ENCODE measurements around the gene PCBD2.
A peak's percentile ranks its signal among the peaks of the same experiment; 100 is the strongest.

Gene PCBD2

GRCh38 chr5:134957920-134958608 is 53.1 kb downstream of the PCBD2 start:
- peaks cover 23% of the 10 kb centered on the region for H3K36me3 Mint-ChIP-seq
- CTCF ChIA-PET, result no interaction called here
- H3K4me3 Mint-ChIP-seq, result no peak overlapping the region
- H3K27me3 Mint-ChIP-seq, result no peaks in the 10 kb centered on the region
- H3K27ac Mint-ChIP-seq, result no peak overlapping the region
- H3K9me3 Mint-ChIP-seq, result peaks cover 10% of the 10 kb centered on the region
- peaks cover 5% of the 10 kb centered on the region for H3K4me1 Mint-ChIP-seq
- no peak for DNase-seq

- Mint-ChIP-seq H3K4me3 (no peak overlapping the region), H3K9me3 (peaks cover 8% of the 10 kb centered on the region), H3K27me3 (no peaks in the 10 kb centered on the region), H3K27ac (no peak overlapping the region), H3K4me1 (peaks cover 10% of the 10 kb centered on the region), H3K36me3 (peaks cover 23% of the 10 kb centered on the region)
- no peak for DNase-seq
- CTCF ChIA-PET, result interaction anchor here (1.0 kb wide), 1 partner anchor 41 kb away, joined by 3 read pairs; no protein-coding TSS in a partner anchor
These were observed 53.8 kb downstream of the PCBD2 start for GRCh38 chr5:134958755-134959154.

GRCh38 chr5:134963098-134963497 is 58.2 kb downstream of the PCBD2 start:
- CTCF ChIA-PET, result interaction anchor here (0.6 kb wide), 1 partner anchor 241 kb away, joined by 3 read pairs; no protein-coding TSS in a partner anchor
- H3K4me3 Mint-ChIP-seq, result no peak overlapping the region
- no peak overlapping the region for H3K27ac Mint-ChIP-seq
- H3K36me3 Mint-ChIP-seq, result peaks cover 32% of the 10 kb centered on the region
- no peak for DNase-seq
- H3K4me1 Mint-ChIP-seq, result peaks cover 36% of the 10 kb centered on the region
- H3K27me3 Mint-ChIP-seq, result no peaks in the 10 kb centered on the region
- no peaks in the 10 kb centered on the region for H3K9me3 Mint-ChIP-seq

GRCh38 chr5:134964359-134965270 is 59.7 kb downstream of the PCBD2 start:
- Mint-ChIP-seq H3K4me3 (peak overlapping the region; percentile 1), H3K36me3 (peaks cover 36% of the 10 kb centered on the region), H3K9me3 (no peaks in the 10 kb centered on the region), H3K27me3 (no peaks in the 10 kb centered on the region), H3K4me1 (peaks cover 36% of the 10 kb centered on the region), H3K27ac (peak overlapping the region; percentile 86)
- peak; percentile 35 for DNase-seq
- CTCF ChIA-PET, result interaction anchor here (1.0 to 1.3 kb wide), 3 partner anchors 47 to 111 kb away, joined by 3 to 6 read pairs (median 4); partner anchors contain the start of gene PCBD2

DNA sequence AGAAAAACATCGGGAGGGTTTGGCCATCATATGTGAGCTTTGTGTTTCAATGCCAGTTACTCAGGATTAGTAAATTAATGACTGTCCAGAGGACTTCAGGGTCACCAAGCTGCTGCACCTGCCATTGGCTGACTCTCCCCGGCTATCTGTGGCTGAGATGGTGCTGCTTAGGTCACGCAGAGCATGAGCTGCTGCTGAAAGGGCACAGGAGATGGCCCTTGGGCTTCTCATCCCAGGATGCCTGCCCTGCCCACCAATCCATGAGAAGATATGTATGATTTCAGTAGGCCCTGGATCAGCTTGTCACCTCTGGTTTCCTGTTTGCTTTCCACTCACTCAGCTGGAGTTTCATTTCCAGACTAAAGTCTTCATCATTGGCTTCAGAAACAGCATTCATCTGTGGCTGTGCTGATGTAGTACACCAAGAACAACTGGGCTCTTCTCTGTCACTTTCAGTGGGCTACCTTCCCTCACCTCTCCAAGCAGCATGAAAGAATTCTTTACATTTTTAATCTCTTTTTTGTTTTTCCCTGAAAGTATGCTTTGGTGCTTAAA is 60.4 kb downstream of the PCBD2 start:
- CTCF ChIA-PET, result interaction anchor here (1.0 to 1.3 kb wide), 2 partner anchors 48 to 112 kb away, joined by 3 to 6 read pairs; no protein-coding TSS in a partner anchor
- Mint-ChIP-seq H3K27me3 (no peaks in the 10 kb centered on the region), H3K9me3 (no peaks in the 10 kb centered on the region), H3K4me1 (peaks cover 36% of the 10 kb centered on the region), H3K27ac (peak overlapping the region; percentile 86), H3K36me3 (peaks cover 33% of the 10 kb centered on the region), H3K4me3 (no peak overlapping the region)
- DNase-seq, result no peak

GRCh38 chr5:134967607-134968006 is 62.7 kb downstream of the PCBD2 start, which contains the start of gene CATSPER3:
CATSPER3 (plus strand) TSS chr5:134967907; CDS start chr5:134967992, 85 bp downstream.
- DNase-seq, result no peak
- H3K36me3 Mint-ChIP-seq, result peaks cover 22% of the 10 kb centered on the region
- no peak within 1 kb of the TSS for H3K27ac Mint-ChIP-seq
- H3K9me3 Mint-ChIP-seq, result no peaks in the 10 kb centered on the region
- H3K4me1 Mint-ChIP-seq, result peaks cover 35% of the 10 kb centered on the region
- no peaks in the 10 kb centered on the region for H3K27me3 Mint-ChIP-seq
- CTCF ChIA-PET, result no interaction called here
- no peak within 1 kb of the TSS for H3K4me3 Mint-ChIP-seq

GRCh38 chr5:134968055-134968454 is 63.1 kb downstream of the PCBD2 start:
- peaks cover 20% of the 10 kb centered on the region for H3K36me3 Mint-ChIP-seq
- H3K27me3 Mint-ChIP-seq, result no peaks in the 10 kb centered on the region
- DNase-seq, result no peak
- H3K27ac Mint-ChIP-seq, result no peak overlapping the region
- CTCF ChIA-PET, result no interaction called here
- no peaks in the 10 kb centered on the region for H3K9me3 Mint-ChIP-seq
- H3K4me3 Mint-ChIP-seq, result no peak overlapping the region
- H3K4me1 Mint-ChIP-seq, result peaks cover 30% of the 10 kb centered on the region

DNA sequence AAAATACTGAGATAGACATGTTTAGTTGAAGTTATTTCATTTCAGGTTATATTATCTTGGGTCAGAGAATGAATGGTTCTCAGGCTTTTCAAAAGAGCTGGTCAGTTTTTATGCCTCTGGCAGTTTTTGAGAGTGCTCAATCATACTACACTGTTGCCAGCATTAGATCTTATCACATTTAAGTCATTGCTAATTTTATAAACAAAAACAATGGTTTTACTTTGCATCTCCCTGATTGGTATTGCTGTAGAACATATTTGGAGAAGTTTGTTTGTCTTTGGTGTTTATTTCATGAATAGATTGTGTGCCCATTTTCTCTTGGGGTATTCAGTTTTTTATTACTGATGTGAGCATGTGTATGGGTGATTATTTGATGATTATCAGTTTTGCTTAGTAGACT is 64.2 kb downstream of the PCBD2 start:
- no peak for DNase-seq
- CTCF ChIA-PET, result no interaction called here
- H3K27me3 Mint-ChIP-seq, result no peaks in the 10 kb centered on the region
- H3K9me3 Mint-ChIP-seq, result no peaks in the 10 kb centered on the region
- no peak overlapping the region for H3K27ac Mint-ChIP-seq
- no peak overlapping the region for H3K4me3 Mint-ChIP-seq
- H3K36me3 Mint-ChIP-seq, result peaks cover 19% of the 10 kb centered on the region
- peaks cover 21% of the 10 kb centered on the region for H3K4me1 Mint-ChIP-seq

- H3K27ac Mint-ChIP-seq, result no peak overlapping the region
- H3K27me3 Mint-ChIP-seq, result no peaks in the 10 kb centered on the region
- peaks cover 7% of the 10 kb centered on the region for H3K9me3 Mint-ChIP-seq
- DNase-seq, result no peak
- no peaks in the 10 kb centered on the region for H3K4me1 Mint-ChIP-seq
- H3K4me3 Mint-ChIP-seq, result no peak overlapping the region
- CTCF ChIA-PET, result no interaction called here
- peaks cover 4% of the 10 kb centered on the region for H3K36me3 Mint-ChIP-seq
These were observed 70.3 kb downstream of the PCBD2 start for GRCh38 chr5:134975078-134975715.

- H3K9me3 Mint-ChIP-seq, result peaks cover 9% of the 10 kb centered on the region
- no peak for DNase-seq
- no peaks in the 10 kb centered on the region for H3K27me3 Mint-ChIP-seq
- H3K4me3 Mint-ChIP-seq, result no peak overlapping the region
- H3K36me3 Mint-ChIP-seq, result peaks cover 4% of the 10 kb centered on the region
- CTCF ChIA-PET, result no interaction called here
- no peaks in the 10 kb centered on the region for H3K4me1 Mint-ChIP-seq
- no peak overlapping the region for H3K27ac Mint-ChIP-seq
These were observed 70.9 kb downstream of the PCBD2 start for GRCh38 chr5:134975843-134976242.

DNA sequence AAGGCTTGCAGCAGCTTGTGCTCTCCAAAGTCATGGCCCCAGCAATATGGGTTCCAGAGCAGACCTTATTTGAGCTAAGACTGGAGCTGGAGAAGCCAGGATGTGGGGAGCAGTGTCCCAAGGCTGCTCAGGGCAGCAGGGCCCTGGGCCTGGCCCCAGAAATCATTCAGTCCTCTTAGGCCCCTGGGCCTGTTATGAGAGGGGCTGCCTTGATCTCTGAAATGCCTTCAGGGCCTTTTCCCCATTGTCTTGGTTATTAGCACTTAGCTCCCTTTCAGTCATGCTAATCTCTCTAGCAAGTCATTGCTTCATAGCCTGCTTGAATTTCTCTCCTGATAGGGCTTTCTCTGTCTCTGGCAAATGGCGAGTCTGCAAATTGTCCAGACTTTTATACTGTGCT is 71.9 kb downstream of the PCBD2 start:
- Mint-ChIP-seq H3K27ac (no peak overlapping the region), H3K4me3 (no peak overlapping the region), H3K4me1 (no peaks in the 10 kb centered on the region), H3K9me3 (peaks cover 15% of the 10 kb centered on the region), H3K36me3 (peaks cover 5% of the 10 kb centered on the region), H3K27me3 (no peaks in the 10 kb centered on the region)
- no peak for DNase-seq
- CTCF ChIA-PET, result no interaction called here

GRCh38 chr5:134979416-134979815 is 74.5 kb downstream of the PCBD2 start:
- Mint-ChIP-seq H3K4me1 (no peaks in the 10 kb centered on the region), H3K36me3 (peaks cover 5% of the 10 kb centered on the region), H3K9me3 (peaks cover 26% of the 10 kb centered on the region), H3K4me3 (no peak overlapping the region), H3K27ac (no peak overlapping the region), H3K27me3 (no peaks in the 10 kb centered on the region)
- CTCF ChIA-PET, result no interaction called here
- DNase-seq, result no peak

DNA sequence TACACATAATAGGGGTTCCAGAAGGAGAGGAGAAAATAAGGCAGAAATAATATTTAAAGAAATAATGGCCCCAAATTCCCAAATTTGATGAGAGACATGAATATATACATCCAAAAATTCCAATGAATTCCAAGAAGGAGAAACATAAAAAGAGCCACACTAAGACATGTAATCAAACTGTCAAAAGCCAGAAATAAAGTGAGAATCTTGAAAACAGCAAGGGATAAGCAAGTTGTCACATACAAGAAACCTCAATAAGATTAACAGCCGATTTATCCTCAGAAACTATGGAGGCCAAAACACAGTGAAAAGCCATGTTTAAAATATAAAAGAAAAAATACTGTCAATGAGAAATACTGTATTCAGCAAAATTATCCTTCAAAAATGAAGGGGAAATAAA is 77.3 kb downstream of the PCBD2 start:
- Mint-ChIP-seq H3K27ac (no peak overlapping the region), H3K9me3 (peaks cover 23% of the 10 kb centered on the region), H3K4me1 (no peaks in the 10 kb centered on the region), H3K36me3 (peaks cover 3% of the 10 kb centered on the region), H3K27me3 (peaks cover 3% of the 10 kb centered on the region), H3K4me3 (no peak overlapping the region)
- CTCF ChIA-PET, result no interaction called here
- no peak for DNase-seq

- no peak for DNase-seq
- no peak overlapping the region for H3K27ac Mint-ChIP-seq
These were observed 84.4 kb downstream of the PCBD2 start for GRCh38 chr5:134989266-134989830.

More at GRCh38 chr5:134989266-134989830, 84.4 kb downstream of the PCBD2 start:
- no peaks in the 10 kb centered on the region for H3K4me1 Mint-ChIP-seq
- CTCF ChIA-PET, result no interaction called here
- H3K4me3 Mint-ChIP-seq, result no peak overlapping the region
- H3K9me3 Mint-ChIP-seq, result peaks cover 2% of the 10 kb centered on the region
- peaks cover 13% of the 10 kb centered on the region for H3K27me3 Mint-ChIP-seq
- H3K36me3 Mint-ChIP-seq, result no peaks in the 10 kb centered on the region
